Islet of Langerhans (tissue), 1 donor: Measurements from ENCODE around the gene CSF3R.

Experiments used
- FAIRE-seq: peaks from one replicate; lab custom pipeline; 2011; peaks lifted over from hg19 to GRCh38; lab: Jason Lieb, UNC

Gene CSF3R

GRCh38 chr1:36455386-36455785 is 27.3 kb downstream of the CSF3R start:
- FAIRE-seq = no peak

DNA sequence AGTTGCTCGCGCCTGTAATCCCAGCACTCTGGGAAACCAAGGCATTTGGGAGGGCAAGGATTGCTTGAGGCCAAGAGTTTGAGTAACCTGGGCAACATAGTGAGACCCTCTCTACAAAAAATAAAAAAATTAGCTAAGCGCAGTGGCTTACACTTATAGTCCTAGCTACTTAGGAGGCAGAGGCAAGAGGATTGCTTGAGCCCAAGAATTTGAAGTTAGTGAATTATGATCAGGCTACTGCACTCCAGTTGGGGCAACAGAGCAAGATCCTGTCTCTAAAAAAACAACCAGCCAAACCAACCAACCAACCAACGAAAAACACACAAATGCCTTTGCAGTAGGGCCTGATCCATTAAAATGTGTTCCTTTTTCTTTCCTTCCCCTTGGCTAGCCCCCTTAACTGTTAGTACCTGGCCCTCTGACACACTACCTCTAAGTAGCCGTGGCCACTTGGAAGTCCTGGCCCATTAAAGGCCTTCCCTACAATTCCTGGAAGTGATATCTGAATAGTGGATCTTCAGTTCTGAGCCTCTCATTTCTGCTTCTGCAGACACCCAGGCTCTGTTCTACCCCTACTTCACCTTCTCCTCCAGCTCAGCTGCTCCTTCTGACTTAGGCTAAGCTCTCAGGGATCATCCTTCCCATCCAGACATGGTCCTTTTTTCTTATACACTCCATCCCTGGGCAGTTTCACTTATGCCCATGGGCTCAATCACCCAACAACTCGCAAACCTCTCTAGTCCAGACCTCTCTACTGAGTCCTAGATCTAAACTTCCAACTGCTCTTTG is 28.9 kb downstream of the CSF3R start:
- FAIRE-seq = no peak

DNA sequence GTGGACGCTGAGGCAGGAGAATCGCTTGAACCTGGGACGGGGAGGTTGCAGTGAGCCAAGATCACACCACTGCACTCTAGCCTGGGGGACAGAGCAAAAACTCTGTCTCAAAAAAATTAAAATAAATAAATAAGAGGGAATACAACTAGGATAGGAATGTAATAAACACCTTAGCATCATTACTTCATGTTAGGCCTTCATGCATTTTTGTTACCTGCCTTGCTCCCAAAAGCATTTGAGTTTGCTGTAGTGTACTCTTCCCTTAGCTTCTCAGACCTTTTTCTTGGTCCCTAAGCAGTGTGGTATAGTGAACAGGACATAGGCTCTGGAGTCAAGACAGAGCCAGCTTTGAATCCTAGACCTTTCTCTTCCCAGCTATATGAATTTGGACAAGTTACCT is 29.7 kb downstream of the CSF3R start:
- no peak for FAIRE-seq

- FAIRE-seq = no peak
Observed at GRCh38 chr1:36450919-36451305, 31.8 kb downstream of the CSF3R start.

- FAIRE-seq = peak; percentile 60
Observed at GRCh38 chr1:36450270-36450918, 32.3 kb downstream of the CSF3R start, which contains the start of gene OSCP1. OSCP1 (minus strand) TSS chr1:36450451; CDS start chr1:36450369, 82 bp downstream.

DNA sequence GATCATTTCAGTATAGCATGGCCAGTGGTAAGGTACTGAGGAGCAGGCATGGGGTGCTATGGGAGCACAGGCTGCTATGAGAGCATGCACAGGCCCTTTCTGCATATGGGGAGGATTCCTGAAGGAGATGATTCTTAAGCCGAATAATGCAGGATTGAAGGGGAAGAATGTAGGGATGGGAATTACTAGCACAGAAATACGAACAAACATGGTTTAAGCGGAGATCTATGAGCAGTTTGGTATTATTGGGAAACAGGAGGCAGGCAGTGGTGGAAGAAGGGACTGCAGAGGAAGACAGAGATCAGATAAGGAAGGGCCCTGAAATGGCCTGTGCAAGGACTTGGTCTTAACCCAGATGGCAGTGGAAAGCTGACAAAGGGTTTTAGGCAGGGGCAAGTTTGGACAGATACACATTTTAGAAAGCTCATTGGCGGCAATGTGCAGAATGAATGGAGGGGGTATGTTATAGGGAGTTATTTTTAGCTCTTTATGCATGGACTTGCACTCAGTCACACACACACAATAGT is 34.1 kb downstream of the CSF3R start:
- FAIRE-seq = no peak

GRCh38 chr1:36447450-36447849 is 35.3 kb downstream of the CSF3R start:
- FAIRE-seq = no peak

- FAIRE-seq = no peak
Observed at GRCh38 chr1:36446746-36447145, 36.0 kb downstream of the CSF3R start.

DNA sequence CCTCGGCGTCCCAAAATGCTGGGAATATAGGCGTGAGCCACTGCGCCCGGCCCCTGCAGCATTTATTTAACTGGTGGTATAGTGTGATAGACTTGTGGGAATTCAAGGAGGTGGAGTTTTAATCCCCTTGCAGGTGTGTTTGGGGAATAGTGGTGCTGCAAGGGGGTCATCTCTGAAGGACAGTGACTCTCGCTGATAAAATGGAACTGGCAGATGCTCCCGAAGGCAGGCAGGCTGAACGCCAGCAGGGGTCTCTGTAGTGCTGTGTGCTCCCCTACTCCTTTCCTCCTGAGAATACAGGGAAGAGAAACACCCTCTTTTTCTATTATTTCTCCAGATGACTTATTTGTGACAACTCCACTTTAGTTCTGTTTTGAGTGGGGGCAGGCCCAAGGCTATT is 36.4 kb downstream of the CSF3R start:
- FAIRE-seq = no peak

DNA sequence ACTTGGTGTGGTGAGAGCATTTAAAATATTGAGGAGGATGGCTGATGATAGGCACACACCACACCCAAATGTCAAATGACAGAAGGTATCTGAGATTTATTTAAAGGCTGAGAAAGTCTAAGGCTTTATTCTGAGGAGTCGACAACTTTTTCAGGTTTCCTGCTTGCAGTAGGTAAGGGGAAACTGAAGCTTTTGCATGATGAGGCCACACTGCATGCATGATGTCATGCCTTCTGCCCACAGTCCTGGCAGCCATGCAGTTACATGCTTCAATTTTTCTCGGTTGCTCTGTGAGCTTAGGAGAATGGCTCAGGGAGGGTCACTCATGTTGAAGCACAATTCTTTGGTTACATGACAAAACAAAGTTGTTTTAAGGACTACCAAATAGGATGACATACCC is 39.4 kb downstream of the CSF3R start:
- FAIRE-seq = no peak

DNA sequence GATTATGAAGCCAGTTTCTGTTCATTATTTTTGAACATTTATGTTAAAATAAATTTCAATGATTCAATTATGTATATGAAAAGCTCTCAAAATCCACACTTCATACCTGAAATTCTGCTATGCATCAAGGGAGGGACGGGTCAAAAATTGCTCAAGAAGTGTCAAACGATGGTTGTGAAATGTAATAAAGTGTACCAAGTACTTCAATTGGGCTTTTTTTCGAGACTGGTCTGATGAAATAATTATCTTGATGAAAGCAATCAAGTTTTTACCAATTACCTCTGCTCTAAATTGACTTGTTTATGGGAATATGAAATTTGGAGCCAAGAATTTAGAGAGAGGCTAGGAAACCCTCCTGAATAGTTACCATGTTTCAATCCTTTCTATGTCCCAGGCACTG is 40.4 kb downstream of the CSF3R start:
- FAIRE-seq = no peak

DNA sequence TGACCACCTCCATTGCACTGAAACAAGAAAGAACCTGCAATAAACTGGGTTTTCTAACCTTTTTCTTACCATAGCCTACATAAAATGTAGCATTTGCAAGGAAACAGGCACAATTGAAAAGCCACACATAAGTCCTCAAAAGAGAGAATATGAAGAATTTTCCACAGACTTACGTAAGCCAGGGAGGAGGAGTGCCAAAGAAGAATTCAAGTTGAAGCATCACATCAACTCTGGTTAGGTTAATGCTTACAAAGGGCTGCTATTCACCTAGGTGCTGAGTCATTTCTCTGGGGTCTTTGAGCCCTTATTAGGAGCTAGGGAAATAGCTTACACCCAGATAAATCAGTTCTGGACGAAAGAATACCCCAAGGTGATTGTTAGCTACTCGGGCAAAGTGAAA is 42.1 kb downstream of the CSF3R start:
- no peak for FAIRE-seq

- no peak for FAIRE-seq
Observed at GRCh38 chr1:36440044-36440443, 42.7 kb downstream of the CSF3R start.

- no peak for FAIRE-seq
Observed at GRCh38 chr1:36438715-36439114, 44.0 kb downstream of the CSF3R start.

DNA sequence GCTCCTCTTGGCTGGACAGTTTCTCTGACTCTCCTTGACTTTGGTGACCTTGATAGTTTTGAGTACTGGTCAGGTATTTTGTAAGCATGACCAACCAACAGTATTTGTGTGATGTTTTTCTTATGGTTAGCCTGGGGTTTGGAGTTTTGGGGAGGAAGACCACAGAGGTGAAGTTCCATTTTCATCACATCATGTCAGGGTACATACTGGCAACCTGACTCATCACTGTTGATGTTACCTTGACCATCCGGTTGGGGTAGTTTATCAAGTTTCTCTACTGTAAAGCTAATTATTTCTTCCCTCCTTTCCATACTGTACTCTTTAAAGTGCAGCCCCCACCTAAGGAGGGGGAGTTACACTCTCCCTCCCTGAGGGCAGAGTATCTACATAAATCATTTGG is 45.9 kb downstream of the CSF3R start:
- no peak for FAIRE-seq

DNA sequence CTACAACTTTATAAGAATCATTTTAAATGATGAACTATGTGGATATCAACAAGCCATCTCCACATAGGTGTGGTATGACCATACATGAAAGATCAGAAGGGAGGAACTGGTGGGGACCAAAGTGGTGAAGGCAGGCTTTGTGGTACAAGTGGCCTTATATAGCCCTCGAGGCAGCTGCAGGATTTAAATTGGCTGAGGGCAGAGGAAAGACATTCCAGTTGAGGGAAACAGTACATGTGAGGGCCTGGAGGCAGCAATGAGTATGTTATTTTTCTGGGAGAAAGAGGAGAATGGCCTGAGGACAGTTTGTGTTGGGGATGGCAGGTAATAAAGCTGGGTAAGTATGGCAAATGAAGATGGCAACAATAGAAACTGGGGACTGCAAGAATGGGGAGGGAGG is 49.6 kb downstream of the CSF3R start:
- no peak for FAIRE-seq

DNA sequence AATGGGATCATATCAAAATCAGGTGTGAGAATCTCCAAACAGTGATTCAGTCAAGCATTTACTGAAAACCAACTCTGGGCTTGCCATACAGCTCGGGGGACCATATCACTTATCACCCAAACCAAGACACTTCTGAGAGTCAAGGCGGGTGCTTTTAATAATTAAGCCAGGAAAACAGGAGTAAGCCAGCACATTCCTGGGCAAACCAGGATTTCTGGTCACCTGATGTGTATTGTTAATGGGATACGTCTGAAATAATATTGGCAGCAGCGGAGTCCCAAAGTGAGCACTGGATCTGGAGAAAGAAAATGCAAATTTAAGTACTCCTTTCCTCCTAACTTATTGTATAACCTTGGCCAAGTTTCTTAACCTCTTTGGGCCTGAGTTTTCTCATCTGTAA is 50.1 kb downstream of the CSF3R start:
- FAIRE-seq = no peak

- no peak for FAIRE-seq
Observed at GRCh38 chr1:36425791-36426190, 56.9 kb downstream of the CSF3R start.

DNA sequence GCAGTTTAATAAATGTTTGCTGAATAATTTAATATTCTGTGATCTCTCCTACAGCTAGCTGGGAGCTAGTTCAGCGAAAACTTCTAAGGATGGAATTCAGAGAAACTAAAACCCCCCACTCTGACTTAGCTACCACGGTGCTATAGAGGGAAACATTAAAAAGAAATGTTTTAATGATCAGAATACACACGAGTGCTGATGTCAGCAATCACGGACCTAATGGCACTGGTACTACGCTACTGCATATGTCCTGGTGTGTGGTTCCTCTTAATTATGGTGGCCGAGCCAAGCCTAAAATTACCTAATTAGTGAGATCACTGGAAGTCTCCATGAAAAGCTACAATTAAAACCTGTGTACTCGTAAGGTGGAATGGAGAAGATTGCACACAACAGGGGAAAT is 61.1 kb downstream of the CSF3R start:
- no peak for FAIRE-seq

DNA sequence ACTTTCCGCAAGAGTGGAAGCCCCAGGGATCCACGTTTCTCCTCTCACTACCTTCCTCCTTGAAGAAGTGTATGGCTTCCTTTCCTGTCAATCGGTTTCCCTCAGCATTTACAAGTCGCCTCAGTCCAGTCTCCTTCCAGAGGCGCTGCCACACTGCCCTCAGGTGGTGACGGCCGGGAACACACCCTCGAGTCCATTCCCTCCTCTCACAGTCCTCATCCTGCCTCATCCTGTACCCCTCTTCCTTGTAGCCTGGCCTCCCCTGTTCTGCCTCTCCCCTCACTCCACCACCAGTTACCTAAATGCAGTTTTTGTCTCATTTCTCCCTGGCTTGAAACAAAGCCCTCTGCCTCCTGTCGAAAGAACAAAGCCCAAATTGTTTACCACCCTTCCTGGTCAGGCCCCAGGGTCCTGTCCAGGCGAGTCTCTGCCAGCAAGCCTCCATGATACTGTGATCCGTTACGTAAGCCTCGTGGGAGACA is 61.8 kb downstream of the CSF3R start:
- FAIRE-seq = peak; percentile 95

GRCh38 chr1:36420409-36420808 is 62.3 kb downstream of the CSF3R start:
- FAIRE-seq = no peak

DNA sequence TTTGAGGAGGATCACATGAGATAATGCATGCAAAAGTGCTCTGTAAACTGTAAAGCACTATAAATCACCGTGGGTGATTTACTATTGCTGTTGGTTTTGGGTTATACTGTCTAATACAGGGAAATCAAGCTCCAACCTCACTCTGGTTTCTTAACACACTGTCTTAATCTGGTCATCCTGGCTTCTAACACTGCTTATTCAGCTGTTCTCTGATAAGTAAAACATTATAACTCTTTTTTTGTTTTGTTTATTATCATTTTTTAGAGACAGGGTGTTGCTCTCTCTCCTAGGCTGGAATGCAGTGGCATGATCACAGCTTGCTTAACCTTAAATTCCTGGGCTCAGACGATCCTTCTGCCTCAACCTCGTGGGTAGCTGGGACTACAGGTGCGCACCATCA is 63.1 kb downstream of the CSF3R start:
- no peak for FAIRE-seq

DNA sequence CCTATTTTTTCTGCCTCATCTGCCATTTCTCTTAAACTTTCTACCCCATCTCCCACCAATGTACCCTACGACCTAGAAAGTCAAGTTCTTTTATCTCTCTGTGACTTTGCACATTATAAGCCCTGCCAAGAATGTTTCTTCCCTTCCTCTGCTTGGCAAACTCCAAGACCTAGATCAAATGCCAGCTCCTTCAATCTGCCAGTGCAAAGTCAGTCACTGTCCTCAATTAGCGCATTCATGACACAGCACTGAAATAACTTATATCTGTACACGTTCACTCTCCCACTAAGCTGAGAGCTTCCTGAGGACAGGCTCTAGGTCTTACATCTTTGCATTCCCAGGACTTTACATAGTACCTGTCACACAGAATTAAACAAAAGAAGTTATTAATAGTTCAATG is 63.6 kb downstream of the CSF3R start:
- no peak for FAIRE-seq

- FAIRE-seq = no peak
Observed at GRCh38 chr1:36417931-36418330, 64.8 kb downstream of the CSF3R start.
